ENCODE measurements around the gene TLCD1. TPM values are rescaled to one million over a fixed set of nuclear protein-coding genes. Genes with fewer than 3 reads are reported as not detected.

The TLCD1 gene, protein sequence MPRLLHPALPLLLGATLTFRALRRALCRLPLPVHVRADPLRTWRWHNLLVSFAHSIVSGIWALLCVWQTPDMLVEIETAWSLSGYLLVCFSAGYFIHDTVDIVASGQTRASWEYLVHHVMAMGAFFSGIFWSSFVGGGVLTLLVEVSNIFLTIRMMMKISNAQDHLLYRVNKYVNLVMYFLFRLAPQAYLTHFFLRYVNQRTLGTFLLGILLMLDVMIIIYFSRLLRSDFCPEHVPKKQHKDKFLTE
- total RNA-seq (1 to 10 TPM in 1 of 4 donors, under 1 TPM in 2, not detected in 1; 0.77 to 1.9 (median 0.88) TPM), polyA plus RNA-seq (1 to 10 TPM in 2 of 3 donors, under 1 TPM in 1; 0.68 to 2.4 (median 1.3) TPM)
- long read RNA-seq, donor 1, partial matches to known transcripts, result 0 of 1 reads
- long read RNA-seq, donor 1, other reads (novel, unspliced or antisense), result 0 of 1 reads
- long read RNA-seq, donor 2, result 0 reads

GRCh38 chr17:28726226-28726626, at the start of gene TLCD1:
TSS of gene TLCD1 (minus strand) at chr17:28726233. CDS start at chr17:28726097, 136 bp downstream.
- Histone ChIP-seq H3K4me1 (peaks cover 35% of the 10 kb centered on the region), H3K27me3 (ENCODE audit: insufficient read depth in 3 of 3, low read length in 2 of 3) (no peaks in the 10 kb centered on the region), H3K36me3 (ENCODE audit: insufficient read depth in 1 of 2, low read depth in 1 of 2) (peaks cover 0 to 38% of the 10 kb centered on the region in 2 donors), H3K4me3 (peak within 1 kb of the TSS; percentile 80), H3K9me3 (no peaks in the 10 kb centered on the region), H3K27ac (peak within 1 kb of the TSS; percentile 59)
- TF ChIP-seq, protein P1, sequence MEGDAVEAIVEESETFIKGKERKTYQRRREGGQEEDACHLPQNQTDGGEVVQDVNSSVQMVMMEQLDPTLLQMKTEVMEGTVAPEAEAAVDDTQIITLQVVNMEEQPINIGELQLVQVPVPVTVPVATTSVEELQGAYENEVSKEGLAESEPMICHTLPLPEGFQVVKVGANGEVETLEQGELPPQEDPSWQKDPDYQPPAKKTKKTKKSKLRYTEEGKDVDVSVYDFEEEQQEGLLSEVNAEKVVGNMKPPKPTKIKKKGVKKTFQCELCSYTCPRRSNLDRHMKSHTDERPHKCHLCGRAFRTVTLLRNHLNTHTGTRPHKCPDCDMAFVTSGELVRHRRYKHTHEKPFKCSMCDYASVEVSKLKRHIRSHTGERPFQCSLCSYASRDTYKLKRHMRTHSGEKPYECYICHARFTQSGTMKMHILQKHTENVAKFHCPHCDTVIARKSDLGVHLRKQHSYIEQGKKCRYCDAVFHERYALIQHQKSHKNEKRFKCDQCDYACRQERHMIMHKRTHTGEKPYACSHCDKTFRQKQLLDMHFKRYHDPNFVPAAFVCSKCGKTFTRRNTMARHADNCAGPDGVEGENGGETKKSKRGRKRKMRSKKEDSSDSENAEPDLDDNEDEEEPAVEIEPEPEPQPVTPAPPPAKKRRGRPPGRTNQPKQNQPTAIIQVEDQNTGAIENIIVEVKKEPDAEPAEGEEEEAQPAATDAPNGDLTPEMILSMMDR (IDR thresholded peaks at IDR 0.05), result no peak
- 1% methylated on average over 16 to 49 of the region's 49 CpGs for WGBS, 3 donors
- ATAC-seq, result peak; percentile 8 to 33 (median 8)
- intact Hi-C loops (cut with DNase I), result loop anchor here (1.0 to 10.0 kb wide), 3 partner anchors 24 to 389 kb away; partner anchors contain the start of gene DHRS13 (in 1 of the 2)
- peak; percentile 69 to 79 for DNase-seq

- intact Hi-C loops (cut with DNase I), result no loop called here
- Histone ChIP-seq H3K4me1 (peaks cover 6% of the 10 kb centered on the region), H3K36me3 (ENCODE audit: insufficient read depth in 1 of 2, low read depth in 1 of 2) (peaks cover 0 to 4% of the 10 kb centered on the region in 2 donors), H3K9me3 (no peaks in the 10 kb centered on the region), H3K4me3 (no peak overlapping the region), H3K27me3 (ENCODE audit: insufficient read depth in 3 of 3, low read length in 2 of 3) (no peaks in the 10 kb centered on the region), H3K27ac (no peak overlapping the region)
- TF ChIP-seq, protein P1 (IDR thresholded peaks at IDR 0.05), result no peak
- DNase-seq, result no peak
- WGBS, 3 donors, result 65 to 78% (median 71%) methylated on average over 3 of the region's 3 CpGs
- ATAC-seq, result no peak
Observed at GRCh38 chr17:28774206-28774605, 48.2 kb upstream of the TLCD1 start.

- TF ChIP-seq, protein P1 (IDR thresholded peaks at IDR 0.05), result no peak
- Histone ChIP-seq H3K27ac (no peak overlapping the region), H3K4me1 (peaks cover 6% of the 10 kb centered on the region), H3K27me3 (ENCODE audit: insufficient read depth in 3 of 3, low read length in 2 of 3) (no peaks in the 10 kb centered on the region), H3K9me3 (no peaks in the 10 kb centered on the region), H3K36me3 (ENCODE audit: insufficient read depth in 1 of 2, low read depth in 1 of 2) (peaks cover 0 to 4% of the 10 kb centered on the region in 2 donors), H3K4me3 (no peak overlapping the region)
- no peak for ATAC-seq
- whole genome bisulfite sequencing, 3 donors, result 85 to 93% (median 92%) methylated on average over 6 of the region's 6 CpGs
- intact Hi-C loops (cut with DNase I), result no loop called here
- DNase-seq, result no peak
Observed at GRCh38 chr17:28773736-28774135, 47.7 kb upstream of the TLCD1 start.

- 46 to 79% (median 60%) methylated on average over 4 of the region's 4 CpGs for WGBS, 3 donors
- Histone ChIP-seq H3K4me3 (no peak overlapping the region), H3K36me3 (ENCODE audit: insufficient read depth in 1 of 2, low read depth in 1 of 2) (peaks cover 4 to 23% of the 10 kb centered on the region in 2 donors), H3K27me3 (ENCODE audit: insufficient read depth in 3 of 3, low read length in 2 of 3) (no peaks in the 10 kb centered on the region), H3K4me1 (peaks cover 13% of the 10 kb centered on the region), H3K9me3 (no peaks in the 10 kb centered on the region), H3K27ac (no peak overlapping the region)
- no peak for ATAC-seq
- peak in 1 of 2 donors; percentile 14 for DNase-seq
- TF ChIP-seq, protein P1 (IDR thresholded peaks at IDR 0.05), result no peak
- intact Hi-C loops (cut with DNase I), result loop anchor here in 1 of 2 donors (5.0 to 10.0 kb wide), 2 partner anchors 42 to 130 kb away; partner anchors contain the start of gene FLOT2
Observed at GRCh38 chr17:28765038-28765437, 39.0 kb upstream of the TLCD1 start.
